IMR-90 (cell line): ENCODE measurements around the gene CGNL1. TPM values are rescaled to one million over a fixed set of nuclear protein-coding genes. Genes with fewer than 3 reads are reported as not detected.

Experiments used
- ATAC-seq: fragments of 200-7000 bp; cut with Tn5 transposase; 2 replicates; pipeline ENCODE4 v1.9.1; 2020; ENCODE audit warnings: low read depth, mild to moderate bottlenecking, moderate library complexity
- BruUV-seq: library from RNA; stranded (reverse); fragments of 400-500 nt; replicated peaks from 2 replicates; lab custom pipeline; 2021; lab: Mats Ljungman, UMichigan
- CTCF ChIA-PET: fragments of 300-600 bp; formaldehyde crosslinking; extraction: SDS; loops from one replicate; lab custom pipeline; 2021; ENCODE audit warnings: antibody characterized with exemption; lab: Yijun Ruan, JAX
- POLR2A ChIA-PET: fragments of 300-600 bp; sonication (Branson Sonifier 250); formaldehyde crosslinking; loops from one replicate; lab custom pipeline; 2022; ENCODE audit warnings: antibody characterized with exemption; ENCODE audit not compliant: unreplicated experiment; lab: Charles Lee
- DNase-seq: peaks from one replicate; pipeline ENCODE4 v3.0.0; 2013
- H2AFZ ChIP-seq: replicated peaks from 2 replicates; pipeline ENCODE3; 2013; ENCODE audit warnings: low read length, mild to moderate bottlenecking; ENCODE audit not compliant: poor library complexity
- H2AK5ac ChIP-seq: 2 replicates; pipeline ENCODE4 v1.6.1; 2013; ENCODE audit warnings: low read depth, low read length, inconsistent platforms
- H2AK9ac ChIP-seq: replicated peaks from 2 replicates; pipeline ENCODE3; 2013; ENCODE audit warnings: mild to moderate bottlenecking, low read depth, low read length, moderate library complexity; ENCODE audit not compliant: poor library complexity
- H2BK120ac ChIP-seq: 2 replicates; pipeline ENCODE4 v1.6.1; 2013; ENCODE audit warnings: low read depth, low read length, inconsistent platforms
- H2BK15ac ChIP-seq: 3 replicates; pipeline ENCODE4 v1.6.1; 2013; ENCODE audit warnings: low read depth, low read length, inconsistent platforms
- H2BK20ac ChIP-seq: 2 replicates; pipeline ENCODE4 v1.6.1; 2013; ENCODE audit warnings: low read depth, mild to moderate bottlenecking, inconsistent platforms, low read length, moderate library complexity
- H2BK5ac ChIP-seq: 2 replicates; pipeline ENCODE4 v1.6.1; 2013; ENCODE audit warnings: mild to moderate bottlenecking, low read depth, low read length, inconsistent platforms; ENCODE audit not compliant: poor library complexity, severe bottlenecking
- H3K14ac ChIP-seq: replicated peaks from 2 replicates; pipeline ENCODE4 v1.6.1; 2013; ENCODE audit warnings: low read depth, low read length, inconsistent platforms
- H3K18ac ChIP-seq: 2 replicates; pipeline ENCODE4 v1.6.1; 2013; ENCODE audit warnings: low read depth, low read length, control low read depth
- H3K23ac ChIP-seq: 2 replicates; pipeline ENCODE4 v1.6.1; 2013; ENCODE audit warnings: low read depth, low read length, inconsistent platforms
- H3K27ac ChIP-seq: 2 replicates; pipeline ENCODE4 v1.5.1; 2013; ENCODE audit warnings: mild to moderate bottlenecking, control low read depth, low read length; ENCODE audit not compliant: insufficient read depth
- H3K27me3 ChIP-seq: 2 replicates; pipeline ENCODE4 v1.6.1; 2013; ENCODE audit warnings: low read length; ENCODE audit not compliant: control insufficient read depth, insufficient read depth
- H3K36me3 ChIP-seq: 2 replicates; pipeline ENCODE4 v1.6.1; 2013; ENCODE audit warnings: low read length, mixed read lengths; ENCODE audit not compliant: control insufficient read depth, insufficient read depth
- H3K4ac ChIP-seq: 2 replicates; pipeline ENCODE4 v1.6.1; 2013; ENCODE audit warnings: low read depth, low read length, inconsistent platforms
- H3K4me1 ChIP-seq: 2 replicates; pipeline ENCODE4 v1.6.1; 2013; ENCODE audit warnings: low read length, mixed read lengths; ENCODE audit not compliant: control insufficient read depth, insufficient read depth
- H3K4me2 ChIP-seq: 2 replicates; pipeline ENCODE4 v1.6.1; 2013; ENCODE audit warnings: low read depth, mild to moderate bottlenecking, control low read depth, low read length, moderate library complexity
- H3K4me3 ChIP-seq: 2 replicates; pipeline ENCODE4 v1.5.1; 2013; ENCODE audit warnings: low read depth, mild to moderate bottlenecking, control low read depth, low read length, moderate library complexity; ENCODE audit not compliant: insufficient read depth
- H3K56ac ChIP-seq: 2 replicates; pipeline ENCODE4 v1.6.1; 2013; ENCODE audit warnings: low read length, inconsistent platforms; ENCODE audit not compliant: insufficient read depth; ENCODE audit errors: extremely low read depth
- H3K79me1 ChIP-seq, 2 experiments: 2 replicates each; pipeline ENCODE4 v1.6.1; 2013; ENCODE audit warnings: low read length in 2 of 2, inconsistent platforms in 1 of 2, low read depth in 1 of 2
- H3K9ac ChIP-seq: 2 replicates; pipeline ENCODE4 v1.6.1; 2013; ENCODE audit warnings: low read depth, low read length, control low read depth
- H3K9me1 ChIP-seq: 2 replicates; pipeline ENCODE4 v1.6.1; 2013; ENCODE audit warnings: low read length, inconsistent platforms; ENCODE audit not compliant: insufficient read depth
- H3K9me3 ChIP-seq: 2 replicates; pipeline ENCODE4 v1.6.1; 2013; ENCODE audit warnings: low read length; ENCODE audit not compliant: control insufficient read depth, insufficient read depth
- H4K20me1 ChIP-seq: 2 replicates; pipeline ENCODE4 v1.6.1; 2013; ENCODE audit warnings: low read length, inconsistent platforms; ENCODE audit not compliant: insufficient read depth
- H4K5ac ChIP-seq: 2 replicates; pipeline ENCODE4 v1.6.1; 2013; ENCODE audit warnings: mild to moderate bottlenecking, low read depth, low read length, control low read depth
- H4K8ac ChIP-seq, 2 experiments: 2 replicates each; pipeline ENCODE4 v1.6.1; 2013; ENCODE audit warnings: low read depth in 2 of 2, low read length in 2 of 2, control low read depth in 1 of 2, inconsistent platforms in 1 of 2
- H4K91ac ChIP-seq: 2 replicates; pipeline ENCODE4 v1.6.1; 2013; ENCODE audit warnings: low read depth, low read length, inconsistent platforms; ENCODE audit not compliant: insufficient read depth
- CEBPB ChIP-seq: IDR thresholded peaks from 2 replicates; pipeline ENCODE4 v1.6.1; 2012; ENCODE audit warnings: low read depth, low read length, improper control_type of control experiment
- RAD21 ChIP-seq: IDR thresholded peaks from 2 replicates; pipeline ENCODE4 v1.6.1; 2012; ENCODE audit warnings: low read length, improper control_type of control experiment
- SMC3 ChIP-seq: fragments of 150-350 bp; IDR thresholded peaks from 2 replicates; pipeline ENCODE4 v1.6.1; 2016; ENCODE audit warnings: low read depth, mild to moderate bottlenecking, antibody characterized with exemption, low read length, moderate library complexity
- WGBS, 2 experiments: methylation state at CpG; one replicate each; pipeline versions ENCODE4 v1.1.5 to v1.1.7; 2013; ENCODE audit warnings: missing lambda C conversion rate in 2 of 2; ENCODE audit not compliant: insufficient read length in 1 of 2; ENCODE audit errors: extremely low coverage in 2 of 2; 5-methylcytosine and 5-hydroxymethylcytosine counted together
- dilution Hi-C: fragments of 300-500 bp; cut with HindIII; formaldehyde crosslinking; loops from one replicate; pipeline ENCODE4 v1.14.3; 2018; ENCODE audit warnings: low sequenced_read_pairs; ENCODE audit not compliant: unreplicated experiment
- in situ Hi-C: fragments of 300-500 bp; cut with MboI; formaldehyde crosslinking; loops from 3 replicates; pipeline ENCODE4 v1.14.3; 2019; ENCODE audit warnings: low sequenced_read_pairs, inconsistent platforms, mixed read lengths
- intact Hi-C: fragments of 100-400 bp; cut with micrococcal nuclease; formaldehyde crosslinking; loops from 2 replicates; pipeline ENCODE4 v1.10.0; 2022
- polyA plus RNA-seq, 3 experiments: library from polyadenylated mRNA; depleted of rRNA; stranded (reverse); fragments of >200 nt; gene quantifications; 2 replicates each; pipeline ENCODE4 v1.2.3, GENCODE V29; 2012; ENCODE audit warnings: low replicate concordance in 1 of 3
- total RNA-seq: library from RNA; depleted of rRNA; stranded (reverse); fragments of >200 nt; gene quantifications from 2 replicates; pipeline ENCODE4 v1.2.3, GENCODE V29; 2012
- TF ChIP-seq, protein P1 (sequence below): conservative IDR thresholded peaks from 2 replicates; pipeline ENCODE4 v1.5.1; 2012; ENCODE audit warnings: mild to moderate bottlenecking, low read depth, low read length, improper control_type of control experiment

Gene CGNL1
- total and polyA plus RNA-seq, 2 of the 4 experiments (the other 2 are of a cell fraction) = 0.07 to 0.18 TPM

DNA sequence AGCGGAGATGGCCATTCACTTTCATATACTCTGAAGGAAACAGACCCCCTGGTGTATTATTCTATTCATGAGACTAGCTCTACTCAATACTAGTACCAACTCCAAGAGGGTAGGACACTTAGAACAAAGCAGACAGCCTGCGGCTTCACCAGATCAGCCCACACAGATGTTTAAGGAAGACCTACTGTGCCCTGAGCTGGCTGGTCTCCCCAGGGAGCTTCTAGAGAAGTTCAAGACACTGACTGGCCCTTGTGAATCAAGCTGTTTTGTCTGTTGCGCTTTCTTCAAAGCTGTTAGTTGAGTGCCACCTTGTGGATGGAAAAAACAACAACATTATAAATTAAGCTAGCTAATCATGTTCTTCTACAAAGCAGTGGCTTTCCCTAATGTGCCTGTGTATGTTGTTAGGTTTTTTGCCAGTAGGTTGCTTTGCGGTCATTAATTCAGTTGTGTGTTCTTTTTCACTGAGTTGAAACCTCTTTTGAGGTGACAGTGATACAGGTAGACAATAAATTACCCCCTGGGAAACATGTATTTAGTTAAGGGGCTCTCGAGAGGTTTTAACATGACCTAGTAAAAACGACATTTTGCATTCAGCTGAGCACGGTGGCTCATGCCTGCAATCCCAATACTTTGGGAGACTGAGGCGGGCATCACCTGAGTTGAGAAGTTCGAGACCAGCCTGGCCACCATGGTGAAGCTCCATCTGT lies 151.2 kb downstream of the CGNL1 start:
- dilution Hi-C loops (loop anchor here (25.0 kb wide), 1 partner anchor 190 kb away; no protein-coding TSS in a partner anchor), in situ Hi-C loops (loop anchor here (5.0 to 25.0 kb wide), 4 partner anchors 185 to 1033 kb away; partner anchors contain the start of gene TCF12), intact Hi-C loops (loop anchor here (1.0 to 5.0 kb wide), 5 partner anchors 65 to 705 kb away; no protein-coding TSS in a partner anchor)
- no peaks in the 10 kb centered on the region for H3K36me3 ChIP-seq
- H3K4me3 ChIP-seq = no peak overlapping the region
- no peaks in the 10 kb centered on the region for H4K20me1 ChIP-seq
- ChIA-PET POLR2A (interaction anchor here (1.1 kb wide), 1 partner anchor 187 kb away, joined by 10 read pairs; no protein-coding TSS in a partner anchor), CTCF (interaction anchor here (0.6 to 4.1 kb wide), 17 partner anchors 8 to 1036 kb away, joined by 3 to 74 read pairs (median 4); no protein-coding TSS in a partner anchor)
- H3K4ac ChIP-seq = no peak overlapping the region
- no peak overlapping the region for H3K4me2 ChIP-seq
- H3K27ac ChIP-seq = no peak overlapping the region
- H4K91ac ChIP-seq = no peak overlapping the region
- no peak overlapping the region for H3K56ac ChIP-seq
- no peak overlapping the region for H3K14ac ChIP-seq
- H2BK120ac ChIP-seq = no peak overlapping the region
- no peaks in the 10 kb centered on the region for H3K9me3 ChIP-seq
- no peak overlapping the region for H4K8ac ChIP-seq
- no peak overlapping the region for H2AK9ac ChIP-seq
- 79% methylated on average over 4 of the region's 9 CpGs; no CpG with 5 or more reads in 1 of the 2 experiments for WGBS, 2 experiments
- peak overlapping the region; percentile 44 for H2AFZ ChIP-seq
- H3K79me1 ChIP-seq = no peaks in the 10 kb centered on the region
- no peak overlapping the region for H3K18ac ChIP-seq
- no peak overlapping the region for H3K9ac ChIP-seq
- peak; percentile 88 for DNase-seq
- BruUV-seq = no TSS peak
- H3K27me3 ChIP-seq = peaks cover 39% of the 10 kb centered on the region
- no peaks in the 10 kb centered on the region for H3K4me1 ChIP-seq
- no peak overlapping the region for H3K23ac ChIP-seq
- H2BK20ac ChIP-seq = no peak overlapping the region
- no peak overlapping the region for H4K5ac ChIP-seq
- no peak overlapping the region for H2BK5ac ChIP-seq
- H3K9me1 ChIP-seq = no peaks in the 10 kb centered on the region
- H2BK15ac ChIP-seq = no peak overlapping the region
- peak; percentile 83 for ATAC-seq
- TF ChIP-seq SMC3 (peak; percentile 94), RAD21 (peak; percentile 92), CEBPB (no peak)
- TF ChIP-seq, protein P1, sequence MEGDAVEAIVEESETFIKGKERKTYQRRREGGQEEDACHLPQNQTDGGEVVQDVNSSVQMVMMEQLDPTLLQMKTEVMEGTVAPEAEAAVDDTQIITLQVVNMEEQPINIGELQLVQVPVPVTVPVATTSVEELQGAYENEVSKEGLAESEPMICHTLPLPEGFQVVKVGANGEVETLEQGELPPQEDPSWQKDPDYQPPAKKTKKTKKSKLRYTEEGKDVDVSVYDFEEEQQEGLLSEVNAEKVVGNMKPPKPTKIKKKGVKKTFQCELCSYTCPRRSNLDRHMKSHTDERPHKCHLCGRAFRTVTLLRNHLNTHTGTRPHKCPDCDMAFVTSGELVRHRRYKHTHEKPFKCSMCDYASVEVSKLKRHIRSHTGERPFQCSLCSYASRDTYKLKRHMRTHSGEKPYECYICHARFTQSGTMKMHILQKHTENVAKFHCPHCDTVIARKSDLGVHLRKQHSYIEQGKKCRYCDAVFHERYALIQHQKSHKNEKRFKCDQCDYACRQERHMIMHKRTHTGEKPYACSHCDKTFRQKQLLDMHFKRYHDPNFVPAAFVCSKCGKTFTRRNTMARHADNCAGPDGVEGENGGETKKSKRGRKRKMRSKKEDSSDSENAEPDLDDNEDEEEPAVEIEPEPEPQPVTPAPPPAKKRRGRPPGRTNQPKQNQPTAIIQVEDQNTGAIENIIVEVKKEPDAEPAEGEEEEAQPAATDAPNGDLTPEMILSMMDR = peak; percentile 78
- H2AK5ac ChIP-seq = no peak overlapping the region
